ENCODE measurements around the gene MEOX1.

Gene MEOX1

GRCh38 chr17:43661699-43662412, at the start of gene MEOX1:
TSS of gene MEOX1 (minus strand) at chr17:43661922. CDS start at chr17:43661534, 388 bp downstream.
- Mint-ChIP-seq H3K36me3 (no peaks in the 10 kb centered on the region), H3K9me3 (no peaks in the 10 kb centered on the region), H3K4me1 (no peaks in the 10 kb centered on the region), H3K4me3 (no peak within 1 kb of the TSS), H3K27me3 (peaks cover 35 to 55% of the 10 kb centered on the region in 2 donors), H3K27ac (peak within 1 kb of the TSS; percentile 66)
- DNase-seq (no peak), ATAC-seq (replicated peaks) (peak in 1 of 2 donors; percentile 57)

- no peaks in the 10 kb centered on the region for H3K36me3 Mint-ChIP-seq
Observed at GRCh38 chr17:43710101-43710500, 48.4 kb upstream of the MEOX1 start.

GRCh38 chr17:43709210-43709609, 47.5 kb upstream of the MEOX1 start:
- Mint-ChIP-seq H3K9me3 (no peaks in the 10 kb centered on the region), H3K36me3 (no peaks in the 10 kb centered on the region), H3K27me3 (peaks cover 51 to 73% of the 10 kb centered on the region in 2 donors), H3K4me1 (peaks cover 6 to 12% of the 10 kb centered on the region in 2 donors), H3K27ac (no peak overlapping the region), H3K4me3 (no peak overlapping the region)
- ATAC-seq (replicated peaks) (no peak), DNase-seq (no peak)

More at GRCh38 chr17:43710101-43710500, 48.4 kb upstream of the MEOX1 start:
- Mint-ChIP-seq H3K4me1 (peaks cover 11 to 16% of the 10 kb centered on the region in 2 donors), H3K27me3 (peaks cover 58 to 79% of the 10 kb centered on the region in 2 donors), H3K9me3 (no peaks in the 10 kb centered on the region), H3K4me3 (no peak overlapping the region), H3K27ac (no peak overlapping the region)
- ATAC-seq (replicated peaks) (no peak), DNase-seq (no peak)

DNA sequence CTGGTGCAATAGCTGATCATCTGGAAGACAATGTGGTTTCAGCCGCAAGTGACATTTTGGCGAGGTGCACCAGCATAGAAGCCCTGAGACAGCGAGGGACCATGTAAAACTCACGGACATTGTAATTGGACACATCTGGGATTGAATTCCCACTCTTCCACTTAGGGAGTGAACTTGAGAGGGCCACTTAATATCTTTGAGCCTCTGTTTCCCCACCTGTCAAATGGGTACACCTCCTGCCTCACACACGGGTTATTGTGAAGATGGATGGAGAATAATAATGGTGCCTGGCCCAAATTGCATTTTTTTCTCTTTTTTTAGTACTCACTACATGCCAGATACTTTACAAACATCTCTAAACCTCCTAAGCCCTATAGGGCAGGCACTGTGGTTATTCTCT, 45.5 kb upstream of the MEOX1 start:
- Mint-ChIP-seq H3K36me3 (peaks cover 0 to 3% of the 10 kb centered on the region in 2 donors), H3K27ac (no peak overlapping the region), H3K27me3 (peaks cover 50 to 64% of the 10 kb centered on the region in 2 donors), H3K4me1 (peaks cover 2 to 9% of the 10 kb centered on the region in 2 donors), H3K9me3 (peaks cover 3 to 4% of the 10 kb centered on the region in 2 donors), H3K4me3 (no peak overlapping the region)
- DNase-seq (no peak), ATAC-seq (replicated peaks) (no peak)

DNA sequence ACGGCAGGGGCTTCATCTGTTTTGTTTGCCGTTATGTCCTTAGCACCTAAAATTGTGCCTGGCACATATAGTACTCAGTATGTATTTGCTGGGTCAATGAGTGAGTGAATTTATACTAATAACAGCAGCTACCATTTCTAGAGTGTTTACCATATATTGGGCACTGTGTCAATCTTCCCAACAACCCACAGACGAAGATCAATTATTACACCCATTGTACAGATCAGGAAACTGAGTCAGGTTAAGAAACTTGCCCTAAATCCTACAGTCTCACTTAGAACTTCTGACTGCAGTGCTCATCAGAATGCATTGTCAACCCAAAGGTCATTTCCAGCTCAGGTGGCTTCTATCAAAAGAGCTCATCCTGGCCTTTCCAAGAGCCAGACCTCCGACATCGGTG, 44.5 kb upstream of the MEOX1 start:
- Mint-ChIP-seq H3K4me1 (peaks cover 4 to 12% of the 10 kb centered on the region in 2 donors), H3K36me3 (peaks cover 0 to 3% of the 10 kb centered on the region in 2 donors), H3K27me3 (peaks cover 48 to 57% of the 10 kb centered on the region in 2 donors), H3K9me3 (peaks cover 3 to 4% of the 10 kb centered on the region in 2 donors), H3K4me3 (no peak overlapping the region), H3K27ac (no peak overlapping the region)
- DNase-seq (no peak), ATAC-seq (replicated peaks) (no peak)

- Mint-ChIP-seq H3K4me1 (peaks cover 6 to 17% of the 10 kb centered on the region in 2 donors), H3K9me3 (peaks cover 3 to 4% of the 10 kb centered on the region in 2 donors), H3K36me3 (peaks cover 0 to 3% of the 10 kb centered on the region in 2 donors), H3K27ac (no peak overlapping the region), H3K27me3 (peaks cover 51 to 53% of the 10 kb centered on the region in 2 donors), H3K4me3 (no peak overlapping the region)
- no peak for DNase-seq
- no peak for ATAC-seq (replicated peaks)
Observed at GRCh38 chr17:43703630-43704029, 41.9 kb upstream of the MEOX1 start.

GRCh38 chr17:43702637-43703036, 40.9 kb upstream of the MEOX1 start:
- no peak for ATAC-seq (replicated peaks)
- Mint-ChIP-seq H3K4me1 (peaks cover 6 to 17% of the 10 kb centered on the region in 2 donors), H3K27ac (no peak overlapping the region), H3K4me3 (no peak overlapping the region), H3K9me3 (peaks cover 3 to 4% of the 10 kb centered on the region in 2 donors), H3K36me3 (peaks cover 0 to 3% of the 10 kb centered on the region in 2 donors), H3K27me3 (peaks cover 60 to 62% of the 10 kb centered on the region in 2 donors)
- DNase-seq: no peak

- peak; percentile 97 to 98 for ATAC-seq (replicated peaks)
- H3K27ac Mint-ChIP-seq: peak overlapping the region; percentile 72
- H3K27me3 Mint-ChIP-seq: peaks cover 62 to 66% of the 10 kb centered on the region in 2 donors
- H3K9me3 Mint-ChIP-seq: peaks cover 3 to 4% of the 10 kb centered on the region in 2 donors
- peak overlapping the region in 1 of 2 donors; percentile 2 for H3K4me3 Mint-ChIP-seq
- H3K4me1 Mint-ChIP-seq: peaks cover 6 to 17% of the 10 kb centered on the region in 2 donors
- H3K36me3 Mint-ChIP-seq: peaks cover 0 to 3% of the 10 kb centered on the region in 2 donors
- peak; percentile 68 for DNase-seq
Observed at GRCh38 chr17:43701318-43701743, 39.6 kb upstream of the MEOX1 start.

- ATAC-seq (replicated peaks) (no peak), DNase-seq (no peak)
- peaks cover 6 to 17% of the 10 kb centered on the region in 2 donors for H3K4me1 Mint-ChIP-seq
- peaks cover 54 to 58% of the 10 kb centered on the region in 2 donors for H3K27me3 Mint-ChIP-seq
- no peak overlapping the region for H3K27ac Mint-ChIP-seq
- peaks cover 0 to 3% of the 10 kb centered on the region in 2 donors for H3K36me3 Mint-ChIP-seq
- peaks cover 3 to 4% of the 10 kb centered on the region in 2 donors for H3K9me3 Mint-ChIP-seq
- H3K4me3 Mint-ChIP-seq: no peak overlapping the region
Observed at GRCh38 chr17:43699438-43699756, 37.7 kb upstream of the MEOX1 start.

GRCh38 chr17:43698678-43699437, 37.1 kb upstream of the MEOX1 start:
- ATAC-seq (replicated peaks): no peak
- no peak for DNase-seq
- peaks cover 3 to 4% of the 10 kb centered on the region in 2 donors for H3K9me3 Mint-ChIP-seq
- H3K36me3 Mint-ChIP-seq: peaks cover 0 to 3% of the 10 kb centered on the region in 2 donors
- H3K27ac Mint-ChIP-seq: no peak overlapping the region
- peaks cover 57 to 62% of the 10 kb centered on the region in 2 donors for H3K27me3 Mint-ChIP-seq
- no peak overlapping the region for H3K4me3 Mint-ChIP-seq
- H3K4me1 Mint-ChIP-seq: peaks cover 6 to 17% of the 10 kb centered on the region in 2 donors

DNA sequence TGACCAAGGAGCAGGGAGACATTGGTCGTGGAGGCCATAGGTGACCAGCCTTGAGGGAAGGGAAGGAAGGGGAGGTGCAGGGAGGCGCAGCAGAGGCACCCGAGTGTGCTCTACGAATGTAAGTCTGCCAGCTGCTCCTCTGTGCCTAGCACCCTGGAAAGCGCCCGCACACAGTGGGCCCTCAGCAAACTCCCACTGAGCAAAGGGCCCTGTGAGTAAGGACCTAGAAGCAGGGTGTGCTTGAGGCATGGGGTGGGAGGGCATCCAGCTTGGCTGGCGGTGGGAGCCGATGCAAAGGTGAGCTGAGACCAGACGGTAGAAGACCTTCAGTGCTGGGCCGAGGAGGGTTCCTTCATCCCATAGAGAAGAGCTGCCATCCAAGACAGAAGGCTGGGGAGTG, 36.2 kb upstream of the MEOX1 start:
- H3K27ac Mint-ChIP-seq: no peak overlapping the region
- peaks cover 3 to 4% of the 10 kb centered on the region in 2 donors for H3K9me3 Mint-ChIP-seq
- peaks cover 6 to 14% of the 10 kb centered on the region in 2 donors for H3K4me1 Mint-ChIP-seq
- H3K36me3 Mint-ChIP-seq: peaks cover 0 to 1% of the 10 kb centered on the region in 2 donors
- H3K27me3 Mint-ChIP-seq: peaks cover 52 to 59% of the 10 kb centered on the region in 2 donors
- DNase-seq (no peak), ATAC-seq (replicated peaks) (no peak)
- no peak overlapping the region for H3K4me3 Mint-ChIP-seq

- Mint-ChIP-seq H3K4me3 (no peak overlapping the region), H3K9me3 (no peaks in the 10 kb centered on the region), H3K27ac (no peak overlapping the region), H3K36me3 (no peaks in the 10 kb centered on the region), H3K27me3 (peaks cover 42 to 51% of the 10 kb centered on the region in 2 donors), H3K4me1 (peaks cover 3 to 8% of the 10 kb centered on the region in 2 donors)
- ATAC-seq (replicated peaks) (no peak), DNase-seq (no peak)
Observed at GRCh38 chr17:43696891-43697290, 35.2 kb upstream of the MEOX1 start.

- peaks cover 1 to 5% of the 10 kb centered on the region in 2 donors for H3K4me1 Mint-ChIP-seq
- H3K27me3 Mint-ChIP-seq: peaks cover 41 to 53% of the 10 kb centered on the region in 2 donors
- DNase-seq (no peak), ATAC-seq (replicated peaks) (no peak)
- H3K27ac Mint-ChIP-seq: no peak overlapping the region
- H3K36me3 Mint-ChIP-seq: no peaks in the 10 kb centered on the region
- H3K9me3 Mint-ChIP-seq: no peaks in the 10 kb centered on the region
- H3K4me3 Mint-ChIP-seq: no peak overlapping the region
Observed at GRCh38 chr17:43695970-43696865, 34.5 kb upstream of the MEOX1 start.
